SK-N-SH treated with all-trans-retinoic acid at 6 μM for 48 hours (cell line): Measurements from ENCODE around the gene SUGCT.

Source experiments
- ATAC-seq: fragments of 200-7000 bp; cut with Tn5 transposase; 3 replicates; pipeline ENCODE4 v1.9.1; 2020; ENCODE audit warnings: mild to moderate bottlenecking, moderate library complexity
- ARNTL ChIP-seq: fragments of 450-650 bp; formaldehyde crosslinking; IDR thresholded peaks from 2 replicates; pipeline ENCODE4 v1.5.0; 2020; ENCODE audit warnings: low read depth, mild to moderate bottlenecking, moderate library complexity, borderline replicate concordance
- BACH2 ChIP-seq: fragments of 250-450 bp; sonication (Bioruptor Pico); IDR thresholded peaks from 2 replicates; pipeline ENCODE4 v1.9.0; 2021; ENCODE audit warnings: mild to moderate bottlenecking, borderline replicate concordance
- CREB5 ChIP-seq: fragments of 250-450 bp; sonication (Bioruptor Pico); IDR thresholded peaks from 2 replicates; pipeline ENCODE4 v1.5.1; 2020; ENCODE audit warnings: low read depth, mild to moderate bottlenecking, moderate library complexity
- CSDC2 ChIP-seq: fragments of 250-450 bp; sonication (Bioruptor Pico); IDR thresholded peaks from 2 replicates; pipeline ENCODE4 v1.5.0; 2020; ENCODE audit warnings: mild to moderate bottlenecking, moderate library complexity
- CSRNP3 ChIP-seq: fragments of 250-450 bp; sonication (Bioruptor Pico); IDR thresholded peaks from 2 replicates; pipeline ENCODE4 v1.5.1; 2021; ENCODE audit warnings: mild to moderate bottlenecking, moderate library complexity
- ESRRG ChIP-seq: fragments of 250-450 bp; sonication (Bioruptor Pico); IDR thresholded peaks from 2 replicates; pipeline ENCODE4 v1.6.1; 2021; ENCODE audit warnings: mild to moderate bottlenecking
- GLIS3 ChIP-seq: fragments of 250-450 bp; sonication (Bioruptor Pico); IDR thresholded peaks from 2 replicates; pipeline ENCODE4 v1.5.0; 2020; ENCODE audit warnings: mild to moderate bottlenecking, moderate library complexity
- ISL1 ChIP-seq: fragments of 250-450 bp; sonication (Bioruptor Pico); IDR thresholded peaks from 2 replicates; pipeline ENCODE4 v2.1.2; 2022; ENCODE audit warnings: mild to moderate bottlenecking, moderate library complexity
- OSR1 ChIP-seq: fragments of 250-450 bp; sonication (Bioruptor Pico); IDR thresholded peaks from 2 replicates; pipeline ENCODE4 v1.8.0; 2022; ENCODE audit warnings: moderate library complexity, mild to moderate bottlenecking, inconsistent platforms
- PATZ1 ChIP-seq: fragments of 250-450 bp; sonication (Bioruptor Pico); IDR thresholded peaks from 2 replicates; pipeline ENCODE4 v1.8.0; 2020; ENCODE audit warnings: mild to moderate bottlenecking, moderate library complexity, borderline replicate concordance
- POU6F1 ChIP-seq: fragments of 250-450 bp; sonication (Bioruptor Pico); IDR thresholded peaks from 2 replicates; pipeline ENCODE4 v1.8.0; 2021; ENCODE audit warnings: low read depth, mild to moderate bottlenecking, moderate library complexity, borderline replicate concordance
- PPARA ChIP-seq: fragments of 250-450 bp; sonication (Bioruptor Pico); IDR thresholded peaks from 2 replicates; pipeline ENCODE4 v1.5.0; 2020; ENCODE audit warnings: mild to moderate bottlenecking, borderline replicate concordance
- RARB ChIP-seq: fragments of 250-450 bp; sonication (Bioruptor Pico); IDR thresholded peaks from 2 replicates; pipeline ENCODE4 v1.8.0; 2021; ENCODE audit warnings: mild to moderate bottlenecking, moderate library complexity
- TCF4 ChIP-seq: fragments of 250-450 bp; sonication (Bioruptor Pico); IDR thresholded peaks from 2 replicates; pipeline ENCODE4 v1.8.0; 2021; ENCODE audit warnings: mild to moderate bottlenecking, moderate library complexity, borderline replicate concordance
- TSHZ2 ChIP-seq: fragments of 250-450 bp; sonication (Bioruptor Pico); IDR thresholded peaks from 2 replicates; pipeline ENCODE4 v1.5.0; 2020; ENCODE audit warnings: mild to moderate bottlenecking, moderate library complexity
- ZC3H10 ChIP-seq: fragments of 250-450 bp; sonication (Bioruptor Pico); IDR thresholded peaks from 2 replicates; pipeline ENCODE4 v1.5.1; 2021; ENCODE audit warnings: mild to moderate bottlenecking, moderate library complexity
- ZFP3 ChIP-seq: fragments of 250-450 bp; sonication (Bioruptor Pico); IDR thresholded peaks from 2 replicates; pipeline ENCODE4 v1.5.0; 2020; ENCODE audit warnings: mild to moderate bottlenecking, moderate library complexity
- ZFP30 ChIP-seq: fragments of 450-650 bp; formaldehyde crosslinking; IDR thresholded peaks from 2 replicates; pipeline ENCODE4 v1.5.0; 2022; ENCODE audit warnings: mild to moderate bottlenecking, moderate library complexity
- ZNF565 ChIP-seq: fragments of 450-650 bp; formaldehyde crosslinking; conservative IDR thresholded peaks from 2 replicates; pipeline ENCODE4 v1.5.0; 2020; ENCODE audit warnings: low read depth, mild to moderate bottlenecking, moderate library complexity
- ZNF70 ChIP-seq: fragments of 450-650 bp; formaldehyde crosslinking; IDR thresholded peaks from 2 replicates; pipeline ENCODE4 v1.5.0; 2020; ENCODE audit warnings: mild to moderate bottlenecking, moderate library complexity
- ZNF8 ChIP-seq: fragments of 450-650 bp; formaldehyde crosslinking; IDR thresholded peaks from 2 replicates; pipeline ENCODE4 v1.5.0; 2020; ENCODE audit warnings: mild to moderate bottlenecking, moderate library complexity

The SUGCT gene

GRCh38 chr7:40882071-40882658 is 747.4 kb downstream of the SUGCT start:
- TF ChIP-seq PATZ1 (CRISPR knock-in tag) (no peak), ZNF70 (CRISPR knock-in tag) (no peak), ZFP3 (CRISPR knock-in tag) (no peak), ISL1 (no peak), PPARA (CRISPR knock-in tag) (no peak), RARB (CRISPR knock-in tag) (no peak), CSRNP3 (no peak), ARNTL (CRISPR knock-in tag) (no peak), OSR1 (CRISPR knock-in tag) (no peak), BACH2 (CRISPR knock-in tag) (no peak), CREB5 (no peak), CSDC2 (CRISPR knock-in tag) (no peak), GLIS3 (CRISPR knock-in tag) (no peak), TSHZ2 (no peak), TCF4 (CRISPR knock-in tag) (no peak)
- ATAC-seq, result no peak

- ATAC-seq, result no peak
- TF ChIP-seq ZNF8 (CRISPR knock-in tag), result no peak
- no peak for TF ChIP-seq ZFP3 (CRISPR knock-in tag)
- no peak for TF ChIP-seq ZC3H10 (CRISPR knock-in tag)
- TF ChIP-seq BACH2 (CRISPR knock-in tag), result no peak
- TF ChIP-seq POU6F1 (CRISPR knock-in tag), result no peak
- no peak for TF ChIP-seq OSR1 (CRISPR knock-in tag)
- no peak for TF ChIP-seq CSDC2 (CRISPR knock-in tag)
- no peak for TF ChIP-seq TSHZ2
- TF ChIP-seq RARB (CRISPR knock-in tag), result no peak
- no peak for TF ChIP-seq ZNF565 (CRISPR knock-in tag)
- no peak for TF ChIP-seq ESRRG (CRISPR knock-in tag)
- no peak for TF ChIP-seq ZFP30 (CRISPR knock-in tag)
- TF ChIP-seq GLIS3 (CRISPR knock-in tag), result no peak
- TF ChIP-seq, all 23 proteins: peak for 0
Observed at GRCh38 chr7:40883826-40884225, 749.0 kb downstream of the SUGCT start.
